Forelimb muscle (tissue), 1 donor: ENCODE results near the gene DDT. TPM values are rescaled to one million over a fixed set of nuclear protein-coding genes. Genes with fewer than 3 reads are reported as not detected.
"Not testable (repeated sequence)": the region's sequence is repeated elsewhere in the genome, so short reads cannot be mapped to it uniquely, and the experiment has no call there.

Experiments
- DNase-seq: peaks from one replicate; pipeline ENCODE4 v3.0.0-alpha.2; 2013; ENCODE audit warnings: low read depth
- polyA plus RNA-seq: library from polyadenylated mRNA; unstranded; fragments of 120-200 nt; gene quantifications from one replicate; pipeline ENCODE4 v1.2.1, GENCODE V29; 2013; ENCODE audit not compliant: insufficient read length

DDT gene
- polyA plus RNA-seq, 1 donor, result 59.2 TPM

- not testable (repeated sequence) for DNase-seq
These were observed 15.5 kb upstream of the DDT start for GRCh38 chr22:23989583-23990244.

GRCh38 chr22:23986538-23987178 lies 12.4 kb upstream of the DDT start:
- DNase-seq, result not testable (repeated sequence)

GRCh38 chr22:23986089-23986488 lies 11.8 kb upstream of the DDT start:
- DNase-seq, result not testable (repeated sequence)

GRCh38 chr22:23984430-23984829 lies 10.2 kb upstream of the DDT start:
- DNase-seq, result no peak

- DNase-seq, result not testable (repeated sequence)
These were observed 6.3 kb upstream of the DDT start for GRCh38 chr22:23980567-23980966.

GRCh38 chr22:23979557-23980240 lies 5.5 kb upstream of the DDT start, which contains the start of gene GSTT2:
GSTT2 (plus strand) TSS chr22:23980134.
- DNase-seq, result not testable (repeated sequence)

- DNase-seq, result not testable (repeated sequence)
These were observed 3.1 kb upstream of the DDT start for GRCh38 chr22:23977304-23977703.

- DNase-seq, result not testable (repeated sequence)
These were observed 653 bp upstream of the DDT start for GRCh38 chr22:23974836-23975352.

GRCh38 chr22:23971927-23972326 lies 2.3 kb downstream of the DDT start:
- not testable (repeated sequence) for DNase-seq

- no peak for DNase-seq
These were observed 3.3 kb downstream of the DDT start for GRCh38 chr22:23970816-23971486.

- DNase-seq, result no peak
These were observed 4.0 kb downstream of the DDT start for GRCh38 chr22:23970201-23970641.

GRCh38 chr22:23969071-23969470 lies 5.2 kb downstream of the DDT start:
- DNase-seq, result no peak

- DNase-seq, result not testable (repeated sequence)
These were observed 7.7 kb downstream of the DDT start, which contains the start of gene DDTL for GRCh38 chr22:23966568-23966967. DDTL (plus strand) TSS chr22:23966888; CDS start chr22:23966915, 27 bp downstream.

- not testable (repeated sequence) for DNase-seq
These were observed 8.1 kb downstream of the DDT start for GRCh38 chr22:23966094-23966493.

- DNase-seq, result not testable (repeated sequence)
These were observed 13.0 kb downstream of the DDT start, which contains the start of gene GSTT2B for GRCh38 chr22:23961084-23961771. GSTT2B (minus strand) TSS chr22:23961195; CDS start chr22:23961131, 64 bp downstream.

- DNase-seq, result peak; percentile 50
These were observed 17.8 kb downstream of the DDT start for GRCh38 chr22:23956301-23956900.

- DNase-seq, result not testable (repeated sequence)
These were observed 18.4 kb downstream of the DDT start for GRCh38 chr22:23955886-23956285.

- DNase-seq, result not testable (repeated sequence)
These were observed 19.3 kb downstream of the DDT start for GRCh38 chr22:23954991-23955305.

GRCh38 chr22:23954193-23954990 lies 19.8 kb downstream of the DDT start:
- DNase-seq, result not testable (repeated sequence)

GRCh38 chr22:23953485-23953884 lies 20.8 kb downstream of the DDT start:
- not testable (repeated sequence) for DNase-seq
